Trophoblast cell (in vitro differentiated cells and primary cell): ENCODE results near the gene FHDC1.

Experiments used
- DNase-seq, 2 donors: peaks; one replicate each; pipeline ENCODE4 v3.0.0-alpha.2; 2016
- H2AFZ ChIP-seq: 2 replicates; pipeline ENCODE4 v1.6.1; 2013; ENCODE audit warnings: low read length, moderate library complexity, mild to moderate bottlenecking; ENCODE audit not compliant: insufficient read depth, poor library complexity
- H2AK5ac ChIP-seq: 2 replicates; pipeline ENCODE4 v1.6.1; 2013; ENCODE audit warnings: mild to moderate bottlenecking, low read length
- H2BK120ac ChIP-seq: 2 replicates; pipeline ENCODE4 v1.6.1; 2013; ENCODE audit warnings: low read length, mild to moderate bottlenecking, moderate library complexity; ENCODE audit not compliant: insufficient read depth, poor library complexity
- H2BK12ac ChIP-seq: 2 replicates; pipeline ENCODE4 v1.6.1; 2013; ENCODE audit warnings: mild to moderate bottlenecking, low read length, moderate library complexity
- H2BK5ac ChIP-seq: 2 replicates; pipeline ENCODE4 v1.6.1; 2013; ENCODE audit warnings: low read length, low read depth, moderate library complexity, mild to moderate bottlenecking; ENCODE audit not compliant: poor library complexity
- H3K14ac ChIP-seq: 2 replicates; pipeline ENCODE4 v1.6.1; 2013; ENCODE audit warnings: mild to moderate bottlenecking, low read length
- H3K18ac ChIP-seq: 2 replicates; pipeline ENCODE4 v1.6.1; 2013; ENCODE audit warnings: mild to moderate bottlenecking, low read length
- H3K23ac ChIP-seq: 2 replicates; pipeline ENCODE4 v1.6.1; 2013; ENCODE audit warnings: low read length
- H3K27ac ChIP-seq: 2 replicates; pipeline ENCODE4 v1.5.1; 2013; ENCODE audit warnings: low read depth, mild to moderate bottlenecking, inconsistent platforms, low read length, moderate library complexity
- H3K27me3 ChIP-seq: 2 replicates; pipeline ENCODE4 v1.6.1; 2013; ENCODE audit warnings: inconsistent platforms, mild to moderate bottlenecking, low read length, moderate library complexity; ENCODE audit not compliant: insufficient read depth
- H3K36me3 ChIP-seq, 2 experiments: 1 replicate in 1 of 2; 2 replicates in 1 of 2; pipeline ENCODE4 v1.6.1; 2013; ENCODE audit warnings: low read length in 2 of 2, mild to moderate bottlenecking in 2 of 2, moderate library complexity in 1 of 2; ENCODE audit not compliant: insufficient read depth in 2 of 2, control insufficient read depth in 1 of 2
- H3K4ac ChIP-seq: 2 replicates; pipeline ENCODE4 v1.6.1; 2013; ENCODE audit warnings: low read depth, mild to moderate bottlenecking, low read length, moderate library complexity
- H3K4me1 ChIP-seq, 2 experiments: 1 replicate in 1 of 2; 2 replicates in 1 of 2; pipeline ENCODE4 v1.6.1; 2013; ENCODE audit warnings: low read length in 2 of 2, mild to moderate bottlenecking in 2 of 2, moderate library complexity in 1 of 2; ENCODE audit not compliant: insufficient read depth in 2 of 2, control insufficient read depth in 1 of 2
- H3K4me2 ChIP-seq: 2 replicates; pipeline ENCODE4 v1.6.1; 2013; ENCODE audit warnings: inconsistent platforms, mild to moderate bottlenecking, low read length, moderate library complexity
- H3K4me3 ChIP-seq: 2 replicates; pipeline ENCODE4 v1.5.1; 2013; ENCODE audit warnings: mild to moderate bottlenecking, low read depth, low read length, inconsistent platforms
- H3K79me1 ChIP-seq: one replicate; pipeline ENCODE4 v1.6.1; 2013; ENCODE audit warnings: low read length
- H3K79me2 ChIP-seq: 2 replicates; pipeline ENCODE4 v1.6.1; 2013; ENCODE audit warnings: low read length, mild to moderate bottlenecking; ENCODE audit not compliant: control insufficient read depth, insufficient read depth, poor library complexity
- H3K9ac ChIP-seq: 2 replicates; pipeline ENCODE4 v1.6.1; 2013; ENCODE audit warnings: mild to moderate bottlenecking, low read length
- H3K9me3 ChIP-seq: 2 replicates; pipeline ENCODE4 v1.6.1; 2013; ENCODE audit warnings: low read depth, mild to moderate bottlenecking, control low read depth, inconsistent platforms, low read length; ENCODE audit not compliant: insufficient read depth
- H4K12ac ChIP-seq: 2 replicates; pipeline ENCODE4 v1.6.1; 2013; ENCODE audit warnings: low read depth, mild to moderate bottlenecking, low read length, moderate library complexity
- H4K8ac ChIP-seq: 2 replicates; pipeline ENCODE4 v1.6.1; 2013; ENCODE audit warnings: low read depth, mild to moderate bottlenecking, low read length, moderate library complexity
- H4K91ac ChIP-seq: one replicate; pipeline ENCODE4 v1.6.1; 2013; ENCODE audit warnings: low read depth, mild to moderate bottlenecking, low read length, moderate library complexity
- WGBS: extraction: QIAGEN DNeasy Blood & Tissue Kit; methylation state at CpG from one replicate; pipeline ENCODE4 v1.1.7; 2013; ENCODE audit warnings: missing lambda C conversion rate; ENCODE audit not compliant: insufficient read length, insufficient coverage; ENCODE audit errors: extremely low coverage; 5-methylcytosine and 5-hydroxymethylcytosine counted together

Gene FHDC1

GRCh38 chr4:153000076-153000420 lies 63.9 kb downstream of the FHDC1 start:
- no peak for DNase-seq
- Histone ChIP-seq H3K27ac (no peak overlapping the region), H4K91ac (no peak overlapping the region), H3K79me1 (peaks cover 5% of the 10 kb centered on the region), H3K36me3 (no peaks in the 10 kb centered on the region), H3K4me1 (peaks cover 18 to 21% of the 10 kb centered on the region in 2 experiments), H4K8ac (no peak overlapping the region), H3K27me3 (no peaks in the 10 kb centered on the region), H2BK120ac (no peak overlapping the region), H2AK5ac (no peak overlapping the region), H3K14ac (no peak overlapping the region), H3K4me2 (no peak overlapping the region), H3K4me3 (no peak overlapping the region), H4K12ac (no peak overlapping the region), H3K23ac (no peak overlapping the region), H2AFZ (no peak overlapping the region), H3K4ac (no peak overlapping the region), H2BK5ac (no peak overlapping the region), H3K9me3 (no peaks in the 10 kb centered on the region), H3K9ac (no peak overlapping the region), H3K79me2 (peaks cover 2% of the 10 kb centered on the region), H3K18ac (no peak overlapping the region), H2BK12ac (no peak overlapping the region)
- no CpG with 5 or more reads among the region's 1 CpG for WGBS

DNA sequence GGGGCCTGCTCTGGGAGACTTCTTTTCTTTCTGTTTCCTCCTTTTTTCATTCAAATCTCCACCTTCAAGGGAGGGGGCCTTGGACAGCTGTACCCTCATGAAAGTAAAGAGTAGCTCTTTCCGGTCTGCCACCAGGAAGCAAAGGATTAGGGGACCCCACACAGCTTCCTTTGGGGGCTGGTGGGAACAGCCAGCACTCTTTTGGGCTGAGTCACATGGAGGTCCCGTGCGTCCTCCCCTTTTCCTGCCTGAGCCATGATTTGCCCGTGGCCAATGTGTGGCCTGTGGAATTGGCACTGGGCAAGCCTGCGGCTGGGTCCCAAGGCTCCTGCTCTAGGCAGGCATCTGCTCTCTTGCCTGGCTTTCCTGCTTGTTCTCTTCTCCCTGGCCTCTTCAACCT lies 65.5 kb downstream of the FHDC1 start:
- Histone ChIP-seq H3K4ac (no peak overlapping the region), H2AK5ac (no peak overlapping the region), H3K27me3 (no peaks in the 10 kb centered on the region), H3K4me2 (no peak overlapping the region), H3K9me3 (no peaks in the 10 kb centered on the region), H3K18ac (no peak overlapping the region), H3K4me3 (no peak overlapping the region), H3K79me2 (peaks cover 1% of the 10 kb centered on the region), H3K9ac (no peak overlapping the region), H3K14ac (no peak overlapping the region), H2BK120ac (no peak overlapping the region), H2BK5ac (no peak overlapping the region), H2BK12ac (no peak overlapping the region), H3K4me1 (peaks cover 5 to 7% of the 10 kb centered on the region in 2 experiments), H2AFZ (no peak overlapping the region), H4K12ac (no peak overlapping the region), H3K79me1 (peaks cover 3% of the 10 kb centered on the region), H3K27ac (no peak overlapping the region), H4K8ac (no peak overlapping the region), H3K23ac (no peak overlapping the region), H3K36me3 (no peaks in the 10 kb centered on the region), H4K91ac (no peak overlapping the region)
- no CpG with 5 or more reads among the region's 5 CpGs for WGBS
- no peak for DNase-seq

- Histone ChIP-seq H3K14ac (no peak overlapping the region), H3K9me3 (no peaks in the 10 kb centered on the region), H3K79me1 (peaks cover 2% of the 10 kb centered on the region), H4K12ac (no peak overlapping the region), H3K9ac (no peak overlapping the region), H3K4me1 (peaks cover 3 to 5% of the 10 kb centered on the region in 2 experiments), H2BK120ac (no peak overlapping the region), H3K4ac (no peak overlapping the region), H3K79me2 (no peaks in the 10 kb centered on the region), H4K91ac (no peak overlapping the region), H3K4me2 (no peak overlapping the region), H3K23ac (no peak overlapping the region), H3K27me3 (no peaks in the 10 kb centered on the region), H2AK5ac (no peak overlapping the region), H4K8ac (no peak overlapping the region), H3K4me3 (no peak overlapping the region), H3K36me3 (no peaks in the 10 kb centered on the region), H2AFZ (no peak overlapping the region), H2BK5ac (no peak overlapping the region), H3K27ac (no peak overlapping the region), H3K18ac (no peak overlapping the region), H2BK12ac (no peak overlapping the region)
- WGBS, result no CpG with 5 or more reads among the region's 2 CpGs
- DNase-seq, result no peak
Observed at GRCh38 chr4:153002110-153002509, 66.0 kb downstream of the FHDC1 start.

- Histone ChIP-seq H2BK12ac (no peak overlapping the region), H3K27ac (no peak overlapping the region), H3K23ac (no peak overlapping the region), H3K18ac (no peak overlapping the region), H2BK120ac (no peak overlapping the region), H3K4me3 (no peak overlapping the region), H3K4me1 (no peaks in the 10 kb centered on the region), H2AK5ac (no peak overlapping the region), H3K79me2 (no peaks in the 10 kb centered on the region), H3K27me3 (no peaks in the 10 kb centered on the region), H4K91ac (no peak overlapping the region), H4K8ac (no peak overlapping the region), H3K4me2 (no peak overlapping the region), H3K9me3 (no peaks in the 10 kb centered on the region), H3K79me1 (no peaks in the 10 kb centered on the region), H3K36me3 (no peaks in the 10 kb centered on the region), H4K12ac (no peak overlapping the region), H3K9ac (no peak overlapping the region), H3K14ac (no peak overlapping the region), H3K4ac (no peak overlapping the region), H2AFZ (no peak overlapping the region), H2BK5ac (no peak overlapping the region)
- no peak for DNase-seq
- no CpG with 5 or more reads among the region's 6 CpGs for WGBS
Observed at GRCh38 chr4:153004081-153004850, 68.1 kb downstream of the FHDC1 start.
